ENCODE data around the gene BUB3. TPM values are rescaled to one million over a fixed set of nuclear protein-coding genes. Genes with fewer than 3 reads are reported as not detected.
A peak's percentile ranks its signal among the peaks of the same experiment; 100 is the strongest.

BUB3 gene
- total and polyA plus RNA-seq, 2 of the 13 experiments (the other 11 are each of a cell fraction or from before 2014, with no cell fraction given), result 174 to 188 TPM

GRCh38 chr10:123132576-123133477, 21.4 kb upstream of the BUB3 start (continued):
- TF ChIP-seq SNAPC4 (CRISPR knock-in tag; IDR thresholded peaks at IDR 0.05) (no peak), IRF2 (CRISPR knock-in tag; IDR thresholded peaks at IDR 0.05) (peak; percentile 53; the same call in 1 of the 2 replicates), ZNF816 (CRISPR knock-in tag; IDR thresholded peaks at IDR 0.05; ENCODE audit: borderline replicate concordance) (no peak), IKZF5 (CRISPR knock-in tag; IDR thresholded peaks at IDR 0.05) (0 out of 2 replicates have a peak, but pooled peaks have one; percentile 41), ZNF703 (CRISPR knock-in tag; IDR thresholded peaks at IDR 0.05; ENCODE audit: borderline replicate concordance) (no peak), HIVEP1 (CRISPR knock-in tag; IDR thresholded peaks at IDR 0.05) (no peak), ZHX2 (IDR thresholded peaks at IDR 0.05; ENCODE audit: low read depth) (no peak), ZHX2 (CRISPR knock-in tag; IDR thresholded peaks at IDR 0.05; ENCODE audit: borderline replicate concordance) (no peak), NR2F2 (IDR thresholded peaks at IDR 0.05; ENCODE audit: borderline replicate concordance, low read depth) (no peak), ZNF350 (CRISPR knock-in tag; IDR thresholded peaks at IDR 0.05; ENCODE audit: borderline replicate concordance, low read depth) (no peak), FUBP1 (CRISPR knock-in tag; IDR thresholded peaks at IDR 0.05; ENCODE audit: borderline replicate concordance) (no peak), JDP2 (CRISPR knock-in tag; IDR thresholded peaks at IDR 0.05; ENCODE audit: borderline replicate concordance) (no peak)

All from HepG2 (cell line).